SK-N-MC (cell line): ENCODE data around the gene LRP5.

Source experiments
- EZH2 ChIP-seq: fragments of 200-600 bp; sonication (generic); IDR thresholded peaks from one replicate; pipeline ENCODE4 v1.6.1; 2017; ENCODE audit warnings: antibody characterized with exemption
- FOXP2 ChIP-seq: optimal IDR thresholded peaks from 2 replicates; pipeline ENCODE3; 2011; ENCODE audit warnings: mild to moderate bottlenecking, moderate library complexity; ENCODE audit not compliant: insufficient read depth; ENCODE audit errors: extremely low read length, control extremely low read depth
- POLR2AphosphoS5 ChIP-seq: IDR thresholded peaks from 2 replicates; pipeline ENCODE4 v1.6.1; 2012; ENCODE audit warnings: mild to moderate bottlenecking, low read depth, low read length, borderline replicate concordance

DNA sequence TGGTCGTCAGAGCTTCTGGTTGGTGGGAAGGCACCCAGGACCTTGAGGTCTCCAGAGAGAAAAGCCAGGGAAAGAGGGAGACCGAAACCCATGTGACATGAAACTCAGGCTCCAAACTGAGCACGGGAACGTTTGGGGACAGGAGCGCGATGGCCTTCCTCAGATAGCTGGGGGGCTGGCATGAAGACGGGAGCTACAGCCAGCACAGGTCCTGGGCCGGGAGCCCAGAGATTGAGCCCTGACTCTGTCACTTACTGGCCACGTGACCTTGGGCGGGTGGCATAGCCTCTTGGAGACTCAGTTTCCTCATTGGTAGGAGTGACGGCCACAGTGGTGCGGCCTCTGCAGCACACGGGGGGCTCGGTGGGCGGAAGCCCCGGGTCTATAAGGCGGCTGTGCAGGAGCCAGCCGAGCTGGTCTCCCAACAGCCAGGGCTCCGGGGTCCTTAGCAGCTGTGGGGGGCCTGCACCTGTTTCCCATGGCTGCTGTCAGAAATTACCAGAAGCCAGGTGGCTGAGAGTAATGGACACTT is 111.8 kb downstream of the LRP5 start:
- TF ChIP-seq POLR2AphosphoS5 (no peak), EZH2 (no peak), FOXP2 (no peak)
